Ecto neural progenitor cell (in vitro differentiated cells): ENCODE measurements around the gene FECH.
"Not testable (repeated sequence)": the region's sequence is repeated elsewhere in the genome, so short reads cannot be mapped to it uniquely, and the experiment has no call there.

ENCODE experiments used
- DNase-seq: peaks from one replicate; pipeline ENCODE4 v3.0.0-alpha.2; 2018; ENCODE audit warnings: low spot score

FECH gene

DNA sequence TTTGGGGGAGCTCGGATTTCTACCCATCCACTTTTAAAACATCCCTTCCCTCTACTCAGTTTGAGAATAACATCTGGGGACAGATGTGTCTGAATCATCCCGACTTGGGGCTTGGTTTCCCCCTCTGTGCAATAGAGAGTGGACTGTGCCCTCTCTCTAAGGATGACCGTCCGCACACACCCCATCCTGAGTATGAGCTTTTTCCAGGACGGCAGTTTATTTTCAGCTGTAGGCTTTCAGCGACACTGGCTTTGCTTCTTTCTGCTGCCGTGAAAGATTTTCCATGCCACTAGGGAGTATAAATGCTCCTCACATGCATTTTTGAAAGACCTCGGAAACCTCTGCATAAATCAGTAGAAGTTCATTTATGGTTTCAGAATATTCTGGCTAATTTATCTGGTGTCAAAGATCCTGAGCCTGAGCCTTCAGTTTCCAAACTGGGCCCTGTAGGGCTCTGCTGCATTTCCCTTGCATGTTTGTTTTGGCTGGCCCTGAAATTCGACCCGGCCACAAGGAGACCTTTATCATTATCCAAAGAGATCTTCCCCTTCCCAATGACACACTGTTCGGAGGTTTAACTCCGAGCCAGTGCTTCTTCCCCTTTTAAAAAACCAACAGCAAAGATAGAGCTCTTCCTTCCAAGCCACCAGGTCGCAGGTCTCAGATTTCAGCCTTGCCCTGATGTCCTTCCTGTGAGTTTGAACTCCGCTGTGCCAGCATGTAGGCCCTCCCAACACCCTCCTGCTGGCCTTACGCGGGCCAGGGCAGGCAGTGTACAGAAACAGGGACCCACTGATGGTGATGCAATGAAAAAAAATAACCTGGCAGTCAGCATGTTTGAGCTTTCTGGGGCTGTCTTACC is 53.3 kb downstream of the FECH start:
- DNase-seq, result peak; percentile 63

DNA sequence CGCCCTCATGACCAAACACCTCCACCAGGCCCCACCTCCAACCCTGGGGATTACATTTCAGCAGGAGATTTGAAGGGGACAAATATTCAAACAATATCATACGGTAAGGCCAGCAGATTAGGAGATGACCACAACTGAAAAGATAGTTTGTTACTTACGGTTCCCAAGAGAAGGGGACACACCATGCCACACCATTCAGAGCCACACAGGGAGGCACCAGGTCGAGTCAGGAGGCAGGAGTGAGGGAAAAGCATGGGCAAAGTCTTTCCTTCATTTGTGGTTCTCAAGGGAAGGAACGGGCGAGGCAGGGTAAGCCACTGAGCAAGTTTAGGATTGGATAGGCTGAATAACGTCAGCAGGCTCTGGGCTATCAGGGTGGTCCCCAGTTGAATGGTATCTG is 57.4 kb downstream of the FECH start:
- DNase-seq, result no peak

- no peak for DNase-seq
These were observed 58.8 kb downstream of the FECH start for GRCh38 chr18:57527556-57528229.

- no peak for DNase-seq
These were observed 63.1 kb downstream of the FECH start for GRCh38 chr18:57523171-57523956.

DNA sequence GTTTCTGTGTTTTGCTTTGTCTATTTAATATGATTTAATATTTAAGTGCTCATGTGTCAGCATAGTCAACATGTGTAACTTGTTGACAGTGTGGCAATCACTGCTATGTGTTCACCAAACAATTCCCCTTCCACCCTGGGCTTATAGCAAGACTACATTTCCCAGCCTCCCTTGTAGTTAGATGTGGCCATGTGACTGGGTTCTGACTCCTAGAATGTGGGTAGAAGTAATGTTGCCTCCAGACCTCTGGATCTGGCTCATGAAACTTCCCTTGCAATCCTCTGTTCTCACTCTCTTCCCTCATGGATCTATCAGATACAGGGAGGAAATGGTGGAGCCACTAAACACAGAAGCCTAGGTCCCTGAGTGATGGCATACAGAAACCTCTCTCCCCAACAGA is 64.2 kb downstream of the FECH start:
- not testable (repeated sequence) for DNase-seq

DNA sequence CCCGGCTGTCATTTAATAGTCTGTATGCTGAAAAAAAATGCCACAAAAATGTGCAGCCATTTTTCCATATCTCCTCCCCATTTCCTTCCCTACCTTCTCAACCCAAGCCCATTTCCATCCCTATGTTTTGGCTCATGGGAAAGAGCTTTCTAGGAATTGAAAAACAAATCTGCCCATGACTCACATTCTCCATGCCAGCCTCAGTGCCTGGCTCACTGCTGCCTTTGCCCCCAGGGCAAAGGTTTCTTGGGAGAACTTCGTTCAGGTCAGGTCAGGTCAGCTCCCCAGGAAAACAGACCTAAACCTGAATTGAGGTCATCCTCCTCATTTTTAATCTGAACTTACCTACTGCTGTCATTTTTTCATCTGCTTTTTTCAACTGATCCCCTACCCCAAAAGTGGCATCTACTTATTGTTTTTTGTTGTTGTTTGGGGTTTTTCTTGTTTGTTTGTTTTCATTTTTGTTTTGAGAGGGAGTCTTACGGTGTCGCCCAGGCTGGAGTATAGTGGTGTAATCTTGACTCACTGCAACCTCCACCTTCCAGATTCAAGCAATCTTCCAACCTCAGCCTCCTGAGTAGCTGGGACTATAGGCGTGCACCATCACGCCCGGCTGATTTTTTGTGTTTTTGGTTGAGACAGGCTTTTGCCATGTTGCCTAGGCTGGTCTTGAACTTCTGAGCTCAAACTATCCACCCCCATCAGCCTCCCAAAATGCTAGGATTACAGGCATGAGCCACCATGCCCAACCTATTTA is 66.7 kb downstream of the FECH start:
- DNase-seq, result no peak

DNA sequence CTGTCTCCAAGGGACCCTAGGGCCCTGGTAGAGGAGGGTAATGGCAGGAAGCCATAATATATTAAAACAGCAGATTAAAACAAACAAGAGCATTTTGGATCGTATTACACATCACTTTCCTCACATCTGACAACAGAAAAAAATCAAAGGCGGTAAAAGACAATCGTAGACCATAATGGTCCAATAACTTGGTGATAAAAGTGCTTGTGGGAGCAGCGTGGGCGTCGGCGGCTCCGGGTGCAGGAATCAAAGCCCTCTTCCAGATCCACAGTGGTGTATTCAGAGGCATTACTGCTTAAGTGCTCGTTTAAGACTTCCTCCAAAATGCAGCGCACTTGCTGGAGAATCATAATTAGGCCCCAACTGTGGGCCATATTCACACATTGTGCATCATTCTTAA is 68.0 kb downstream of the FECH start:
- no peak for DNase-seq

DNA sequence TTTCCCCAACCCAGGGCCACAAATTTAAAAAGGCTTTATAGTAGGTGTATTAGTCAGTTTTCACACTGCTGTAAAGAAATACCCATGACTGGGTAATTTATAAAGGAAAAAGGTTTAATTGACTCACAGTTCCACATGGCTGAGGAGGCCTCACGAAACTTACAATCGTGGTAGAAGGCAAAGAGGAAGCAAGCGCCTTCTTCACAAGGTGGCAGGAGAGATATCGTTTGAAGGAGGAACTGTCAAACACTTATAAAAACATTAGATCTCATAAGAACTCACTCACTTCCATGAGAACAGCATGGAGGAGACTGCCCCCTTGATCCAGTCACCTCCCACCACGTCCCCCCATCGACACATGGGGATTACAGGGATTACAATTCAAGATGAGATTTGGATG is 70.4 kb downstream of the FECH start:
- no peak for DNase-seq

GRCh38 chr18:57505231-57505630 is 81.3 kb downstream of the FECH start:
- no peak for DNase-seq

- DNase-seq, result no peak
These were observed 83.9 kb downstream of the FECH start for GRCh38 chr18:57502624-57503023.

DNA sequence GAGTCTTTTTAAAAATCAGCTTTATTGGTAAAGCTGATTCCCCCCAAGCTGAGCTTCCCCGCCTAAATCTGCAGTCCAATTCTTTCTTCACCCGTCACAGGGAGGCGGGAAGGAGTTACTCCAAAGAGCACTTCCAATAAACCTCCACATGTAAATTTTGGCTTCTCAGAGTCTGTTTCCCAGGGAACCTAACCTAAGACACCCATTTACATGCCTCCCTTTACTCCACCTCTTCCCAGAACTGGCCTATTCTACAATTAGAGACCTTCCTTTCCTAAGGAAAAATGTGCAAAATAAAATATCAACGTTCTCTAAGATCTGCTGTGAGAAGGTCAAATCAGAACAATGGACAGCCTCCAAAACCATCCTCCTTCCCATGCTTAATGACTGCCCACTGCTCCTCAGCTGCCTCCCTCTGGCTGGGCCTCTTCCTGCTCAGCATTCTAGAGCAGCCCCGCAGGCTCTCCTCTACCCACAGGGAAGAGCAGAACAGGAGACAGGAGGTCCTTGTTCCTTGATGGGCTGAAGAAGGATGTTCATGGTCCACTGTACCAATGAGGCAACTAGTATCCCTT is 87.7 kb downstream of the FECH start:
- DNase-seq, result no peak
